Ishikawa (cell line): ENCODE measurements around the gene LTBR.

Experiments used
- CEBPB ChIP-seq: IDR thresholded peaks from 2 replicates; pipeline ENCODE4 v1.6.1; 2012
- CREB1 ChIP-seq: IDR thresholded peaks from 2 replicates; pipeline ENCODE4 v1.6.1; 2012; ENCODE audit warnings: low read depth
- EGR1 ChIP-seq: IDR thresholded peaks from 2 replicates; pipeline ENCODE4 v1.6.1; 2012
- EP300 ChIP-seq: IDR thresholded peaks from 2 replicates; pipeline ENCODE4 v1.6.1; 2012; ENCODE audit warnings: borderline replicate concordance
- FOXM1 ChIP-seq: IDR thresholded peaks from 2 replicates; pipeline ENCODE4 v1.6.1; 2012; ENCODE audit warnings: low read depth, borderline replicate concordance
- MAX ChIP-seq: IDR thresholded peaks from 2 replicates; pipeline ENCODE4 v1.6.1; 2012
- NFIC ChIP-seq: IDR thresholded peaks from 2 replicates; pipeline ENCODE4 v1.6.1; 2012
- RAD21 ChIP-seq: IDR thresholded peaks from 2 replicates; pipeline ENCODE4 v1.6.1; 2012; ENCODE audit warnings: low read depth
- REST ChIP-seq: IDR thresholded peaks from 2 replicates; pipeline ENCODE4 v1.6.1; 2012; ENCODE audit warnings: low read depth, mild to moderate bottlenecking
- TAF1 ChIP-seq: IDR thresholded peaks from 2 replicates; pipeline ENCODE4 v1.6.1; 2012; ENCODE audit warnings: low read depth, mild to moderate bottlenecking
- TCF12 ChIP-seq: IDR thresholded peaks from 2 replicates; pipeline ENCODE4 v1.6.1; 2012; ENCODE audit warnings: low read depth
- TEAD4 ChIP-seq: IDR thresholded peaks from 2 replicates; pipeline ENCODE4 v1.6.1; 2012
- USF1 ChIP-seq: IDR thresholded peaks from 2 replicates; pipeline ENCODE4 v1.6.1; 2012
- YY1 ChIP-seq: IDR thresholded peaks from 2 replicates; pipeline ENCODE4 v1.6.1; 2012; ENCODE audit warnings: low read depth
- ZBTB7A ChIP-seq: IDR thresholded peaks from 2 replicates; pipeline ENCODE4 v1.6.1; 2012; ENCODE audit warnings: low read depth

Gene LTBR

GRCh38 chr12:6340745-6341416 is 43.1 kb upstream of the LTBR start:
- no peak for TF ChIP-seq ZBTB7A
- peak; percentile 11; the same call in 1 of the 2 replicates for TF ChIP-seq TAF1

GRCh38 chr12:6341417-6342139 is 42.4 kb upstream of the LTBR start, which contains the start of gene TNFRSF1A:
TSS of gene TNFRSF1A (minus strand) at chr12:6342076. CDS start at chr12:6341814, 262 bp downstream.
- TF ChIP-seq CEBPB (peak; percentile 99), TAF1 (0 out of 2 replicates have a peak, but pooled peaks have one; percentile 59), EP300 (peak; percentile 59; the same call in 1 of the 2 replicates), TCF12 (no peak), MAX (peak; percentile 11), NFIC (no peak; the same call in none of the 2 replicates), EGR1 (peak; percentile 44), USF1 (no peak), YY1 (no peak), CREB1 (no peak), FOXM1 (peak; percentile 19; the same call in 1 of the 2 replicates)

GRCh38 chr12:6342140-6342889 is 41.6 kb upstream of the LTBR start:
- TF ChIP-seq MAX (no peak; the same call in 1 of the 2 replicates), REST (no peak), NFIC (no peak), TCF12 (no peak), CREB1 (no peak), ZBTB7A (no peak), FOXM1 (0 out of 2 replicates have a peak, but pooled peaks have one; percentile 8)

- no peak for TF ChIP-seq ZBTB7A
- TF ChIP-seq RAD21, result no peak
- no peak for TF ChIP-seq MAX
- TF ChIP-seq CEBPB, result no peak
- no peak for TF ChIP-seq FOXM1
- no peak for TF ChIP-seq REST
- TF ChIP-seq NFIC, result no peak
- no peak for TF ChIP-seq CREB1
- no peak for TF ChIP-seq EP300
- TF ChIP-seq EGR1, result no peak
- no peak for TF ChIP-seq TCF12
- no peak for TF ChIP-seq YY1
- no peak for TF ChIP-seq TEAD4
Measured at GRCh38 chr12:6343518-6343917, 40.4 kb upstream of the LTBR start.

GRCh38 chr12:6345319-6346091 is 38.5 kb upstream of the LTBR start:
- no peak for TF ChIP-seq CEBPB
- no peak for TF ChIP-seq RAD21
- TF ChIP-seq TEAD4, result no peak
- TF ChIP-seq TAF1, result no peak
- TF ChIP-seq TCF12, result no peak
- TF ChIP-seq REST, result no peak
- TF ChIP-seq ZBTB7A, result no peak
- TF ChIP-seq CREB1, result no peak
- TF ChIP-seq YY1, result no peak
- TF ChIP-seq FOXM1, result no peak
- TF ChIP-seq MAX, result no peak
- no peak for TF ChIP-seq NFIC
- TF ChIP-seq USF1, result no peak
- TF ChIP-seq EGR1, result no peak
- no peak for TF ChIP-seq EP300
